Spleen (tissue), 7 donors: ENCODE measurements around the gene SMOC2.

Experiments
- POLR2A ChIP-seq, 3 donors: fragments of 450-650 bp; IDR thresholded peaks; one replicate each; pipeline ENCODE4 v1.5.1; 2017; ENCODE audit warnings: antibody characterized with exemption in 3 of 3, mild to moderate bottlenecking in 1 of 3
- TF ChIP-seq, protein P1 (sequence below), 11 experiments: fragments of 200-600 bp in 7 of 11; fragments of 450-650 bp in 4 of 11; sonication (generic) in 4 of 11; IDR thresholded peaks in 8 of 11; conservative IDR thresholded peaks in 3 of 11; 1 replicate in 7 of 11; 2 replicates in 4 of 11; pipeline versions ENCODE4 v1.4.0 to v1.8.0; 2016 to 2021; ENCODE audit warnings: antibody characterized with exemption in 11 of 11, inconsistent platforms in 4 of 11, mild to moderate bottlenecking in 1 of 11
- donor health status: DM: no; HTN: no; CAD: no; lungs with moderate emphysema.
- donor health status: DM: no; HTN: no; CAD: no.
- donor health status: DM: no; HTN: no; CAD: no.

DNA sequence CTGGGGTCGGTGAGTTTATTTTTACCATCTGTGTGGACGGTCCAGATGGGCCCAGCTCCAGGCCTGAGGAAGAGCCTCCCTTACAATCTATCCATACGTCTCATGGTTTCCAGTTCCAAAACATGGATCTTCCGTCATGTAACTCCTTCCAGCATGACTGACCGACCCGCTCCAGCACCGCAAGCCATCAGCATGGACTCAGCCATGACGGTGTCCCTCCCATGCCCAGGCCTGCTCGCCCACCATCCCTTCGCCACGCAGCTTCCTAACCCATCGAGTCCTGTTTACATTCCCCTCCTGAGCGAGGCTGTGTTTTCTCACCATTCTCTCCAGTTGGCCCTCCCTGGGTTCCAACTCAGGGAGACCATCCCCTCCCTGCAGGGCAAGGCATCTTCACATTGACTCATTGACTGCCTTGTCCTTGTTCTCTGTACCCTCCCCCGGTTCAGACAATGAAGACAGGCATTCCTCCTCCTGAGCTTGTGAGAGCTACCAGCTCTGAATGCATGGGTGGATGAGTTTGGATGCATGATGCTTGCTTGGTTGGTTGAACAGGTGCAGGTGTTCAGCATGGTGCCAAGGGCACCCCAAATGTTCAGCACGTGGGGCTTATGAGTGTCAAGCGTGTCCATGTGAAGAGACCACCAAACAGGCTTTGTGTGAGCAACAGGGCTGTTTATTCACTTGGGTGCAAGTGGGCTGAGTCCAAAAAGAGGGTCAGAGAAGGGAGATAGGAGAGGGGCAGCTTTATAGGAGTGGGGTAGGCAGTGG lies 235.8 kb downstream of the SMOC2 start:
- no peak for TF ChIP-seq POLR2A (IDR thresholded peaks at IDR 0.05)
- TF ChIP-seq, protein P1, sequence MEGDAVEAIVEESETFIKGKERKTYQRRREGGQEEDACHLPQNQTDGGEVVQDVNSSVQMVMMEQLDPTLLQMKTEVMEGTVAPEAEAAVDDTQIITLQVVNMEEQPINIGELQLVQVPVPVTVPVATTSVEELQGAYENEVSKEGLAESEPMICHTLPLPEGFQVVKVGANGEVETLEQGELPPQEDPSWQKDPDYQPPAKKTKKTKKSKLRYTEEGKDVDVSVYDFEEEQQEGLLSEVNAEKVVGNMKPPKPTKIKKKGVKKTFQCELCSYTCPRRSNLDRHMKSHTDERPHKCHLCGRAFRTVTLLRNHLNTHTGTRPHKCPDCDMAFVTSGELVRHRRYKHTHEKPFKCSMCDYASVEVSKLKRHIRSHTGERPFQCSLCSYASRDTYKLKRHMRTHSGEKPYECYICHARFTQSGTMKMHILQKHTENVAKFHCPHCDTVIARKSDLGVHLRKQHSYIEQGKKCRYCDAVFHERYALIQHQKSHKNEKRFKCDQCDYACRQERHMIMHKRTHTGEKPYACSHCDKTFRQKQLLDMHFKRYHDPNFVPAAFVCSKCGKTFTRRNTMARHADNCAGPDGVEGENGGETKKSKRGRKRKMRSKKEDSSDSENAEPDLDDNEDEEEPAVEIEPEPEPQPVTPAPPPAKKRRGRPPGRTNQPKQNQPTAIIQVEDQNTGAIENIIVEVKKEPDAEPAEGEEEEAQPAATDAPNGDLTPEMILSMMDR (IDR thresholded peaks at IDR 0.05 in 8 of 11, conservative IDR thresholded peaks at IDR 0.05 in 3 of 11) = no peak
